CD8-positive, alpha-beta memory T cell (primary cell): ENCODE data around the gene EHBP1L1. TPM values are rescaled to one million over a fixed set of nuclear protein-coding genes. Genes with fewer than 3 reads are reported as not detected.
A peak's percentile ranks its signal among the peaks of the same experiment; 100 is the strongest.

Source experiments
- CTCF ChIA-PET: fragments of 350-600 bp; sonication (Branson Sonifier 250); formaldehyde crosslinking; loops from one replicate; lab custom pipeline; 2021; ENCODE audit warnings: antibody characterized with exemption; lab: Charles Lee
- POLR2A ChIA-PET: fragments of 350-600 bp; sonication (Branson Sonifier 250); formaldehyde crosslinking; loops from one replicate; lab custom pipeline; 2021; ENCODE audit warnings: antibody characterized with exemption; lab: Charles Lee
- DNase-seq, 5 donors: peaks; one replicate each; pipeline versions ENCODE4 v3.0.0 to v3.0.0-alpha.2; 2020 to 2022; ENCODE audit warnings: mixed read lengths in 1 of 5
- H3K27ac ChIP-seq: one replicate; pipeline ENCODE4 v1.7.0; 2013; ENCODE audit warnings: low read depth, mild to moderate bottlenecking, low read length, moderate library complexity
- H3K27me3 ChIP-seq: 2 replicates; pipeline ENCODE4 v1.7.0; 2013; ENCODE audit warnings: low read length, mild to moderate bottlenecking; ENCODE audit not compliant: insufficient read depth, poor library complexity, severe bottlenecking
- H3K36me3 ChIP-seq: 2 replicates; pipeline ENCODE4 v1.7.0; 2013; ENCODE audit warnings: mild to moderate bottlenecking, low read length, moderate library complexity; ENCODE audit not compliant: insufficient read depth
- H3K4me1 ChIP-seq: 2 replicates; pipeline ENCODE4 v1.7.0; 2013; ENCODE audit warnings: mild to moderate bottlenecking, low read length, moderate library complexity; ENCODE audit not compliant: insufficient read depth
- H3K4me3 ChIP-seq: 2 replicates; pipeline ENCODE4 v1.7.0; 2013; ENCODE audit warnings: mild to moderate bottlenecking, low read length
- H3K9me3 ChIP-seq: 2 replicates; pipeline ENCODE4 v1.7.0; 2013; ENCODE audit warnings: mild to moderate bottlenecking, low read length
- H3K27ac Mint-ChIP-seq, 8 donors: one replicate each; pipeline ENCODE4 v1.8.0; 2020 to 2021; ENCODE audit warnings: mixed read lengths in 8 of 8, mild to moderate bottlenecking in 6 of 8, inconsistent platforms in 3 of 8, moderate library complexity in 3 of 8
- H3K27me3 Mint-ChIP-seq, 2 donors: one replicate each; pipeline ENCODE4 v1.8.0; 2020 to 2021; ENCODE audit warnings: mixed read lengths in 2 of 2, mild to moderate bottlenecking in 1 of 2, moderate library complexity in 1 of 2
- H3K36me3 Mint-ChIP-seq, 3 donors: one replicate each; pipeline ENCODE4 v1.8.0; 2020 to 2021; ENCODE audit warnings: mixed read lengths in 3 of 3, inconsistent platforms in 1 of 3, mild to moderate bottlenecking in 1 of 3
- H3K4me1 Mint-ChIP-seq, 3 donors: one replicate each; pipeline ENCODE4 v1.8.0; 2020 to 2021; ENCODE audit warnings: mixed read lengths in 3 of 3, inconsistent platforms in 1 of 3, mild to moderate bottlenecking in 1 of 3
- H3K4me3 Mint-ChIP-seq, 7 donors: one replicate each; pipeline ENCODE4 v1.8.0; 2020 to 2021; ENCODE audit warnings: mixed read lengths in 7 of 7, mild to moderate bottlenecking in 6 of 7, moderate library complexity in 4 of 7, inconsistent platforms in 2 of 7
- H3K9me3 Mint-ChIP-seq, 5 donors: one replicate each; pipeline ENCODE4 v1.8.0; 2020 to 2022; ENCODE audit warnings: mixed read lengths in 5 of 5, mild to moderate bottlenecking in 3 of 5, moderate library complexity in 2 of 5, inconsistent platforms in 1 of 5
- polyA plus RNA-seq: library from polyadenylated mRNA; unstranded; fragments of 300-500 nt; fragmentation: Illumina TruSeq; gene quantifications from one replicate; pipeline ENCODE4 v1.2.3, GENCODE V29; 2021
- total RNA-seq, 2 experiments: library from RNA; stranded (reverse); gene quantifications; one replicate each; pipeline ENCODE4 v1.2.3, GENCODE V29; 2021

The EHBP1L1 gene
- total and polyA plus RNA-seq, 3 experiments from 2014 or later: 25.1 to 100 (median 97.3) TPM

DNA sequence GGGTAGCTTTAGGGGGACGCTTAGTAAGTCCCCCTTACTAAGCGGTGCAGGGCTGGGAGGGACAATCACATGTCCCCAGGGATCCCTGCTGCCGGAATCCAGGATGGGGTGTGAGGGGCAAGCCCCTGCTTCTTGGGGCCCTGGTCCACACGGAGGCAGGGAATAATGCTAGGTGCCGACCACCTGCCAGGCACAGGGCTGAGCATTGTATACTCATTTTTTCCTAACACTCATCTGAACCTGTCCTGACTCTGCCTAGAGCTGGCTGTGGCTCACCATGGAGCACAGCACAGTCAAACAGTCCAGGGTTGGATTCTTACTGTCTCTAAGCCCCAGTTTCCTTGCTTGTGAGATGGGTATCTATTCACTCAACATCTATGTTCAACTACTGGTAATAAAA is 16.3 kb upstream of the EHBP1L1 start:
- no peak for DNase-seq
- Mint-ChIP-seq H3K27me3 (peaks cover 0 to 3% of the 10 kb centered on the region in 2 donors), H3K36me3 (no peaks in the 10 kb centered on the region), H3K4me3 (peak overlapping the region; percentile 33 to 74 (median 60)), H3K27ac (peak overlapping the region in 6 of 8 donors; percentile 19 to 95 (median 74)), H3K4me1 (peaks cover 32 to 60% (median 39%) of the 10 kb centered on the region in 3 donors), H3K9me3 (no peaks in the 10 kb centered on the region)
- Histone ChIP-seq H3K9me3 (no peaks in the 10 kb centered on the region), H3K27ac (no peak overlapping the region), H3K27me3 (no peaks in the 10 kb centered on the region), H3K36me3 (no peaks in the 10 kb centered on the region), H3K4me3 (no peak overlapping the region), H3K4me1 (peaks cover 58% of the 10 kb centered on the region)
- CTCF ChIA-PET: interaction anchor here (0.8 to 4.6 kb wide), 6 partner anchors 8 to 34 kb away, joined by 3 to 36 read pairs (median 4); partner anchors contain the start of gene ZNRD2
- POLR2A ChIA-PET: interaction anchor here (0.5 to 1.2 kb wide), 4 partner anchors 11 to 20 kb away, joined by 3 to 4 read pairs (median 3); partner anchors contain the start of genes FAM89B and ZNRD2

DNA sequence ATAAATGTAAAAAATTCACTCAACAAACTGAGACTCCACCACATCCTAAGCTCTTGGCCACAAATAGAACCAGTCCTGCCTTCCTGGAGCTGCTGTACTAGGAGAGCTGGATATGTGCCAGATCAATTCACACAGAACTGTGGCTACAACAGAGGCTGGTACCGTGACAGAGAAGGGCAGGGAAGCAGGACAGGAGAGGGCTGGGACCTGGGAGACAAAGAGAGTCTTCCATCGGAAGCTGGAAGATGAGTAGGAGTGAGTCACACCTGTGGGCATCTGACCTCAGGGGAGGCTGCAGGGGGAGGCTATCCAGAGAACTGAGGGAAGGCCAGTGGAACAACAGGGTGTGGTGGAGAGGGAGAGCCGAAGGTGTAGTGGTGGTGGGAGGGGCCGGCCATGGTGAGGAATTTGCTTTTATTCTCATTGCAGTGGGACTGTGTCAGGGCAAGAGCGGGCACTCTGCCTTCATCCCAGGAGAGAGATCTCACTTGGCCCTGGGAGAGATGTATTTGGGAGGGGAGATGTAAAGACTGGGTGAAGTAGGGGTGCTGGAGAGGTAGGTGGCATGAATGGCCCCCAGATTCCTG is 15.8 kb upstream of the EHBP1L1 start:
- Histone ChIP-seq H3K27ac (no peak overlapping the region), H3K27me3 (no peaks in the 10 kb centered on the region), H3K36me3 (no peaks in the 10 kb centered on the region), H3K4me3 (no peak overlapping the region), H3K4me1 (peaks cover 58% of the 10 kb centered on the region), H3K9me3 (no peaks in the 10 kb centered on the region)
- Mint-ChIP-seq H3K9me3 (no peaks in the 10 kb centered on the region), H3K27ac (peak overlapping the region in 6 of 8 donors; percentile 42 to 82 (median 70)), H3K36me3 (no peaks in the 10 kb centered on the region), H3K4me1 (peaks cover 31 to 59% (median 37%) of the 10 kb centered on the region in 3 donors), H3K27me3 (peaks cover 0 to 3% of the 10 kb centered on the region in 2 donors), H3K4me3 (peak overlapping the region in 4 of 7 donors; percentile 39 to 75 (median 54))
- ChIA-PET CTCF (interaction anchor here (0.9 to 4.6 kb wide), 5 partner anchors 8 to 34 kb away, joined by 3 to 36 read pairs (median 4); partner anchors contain the start of gene ZNRD2), POLR2A (interaction anchor here (0.5 to 1.2 kb wide), 3 partner anchors 10 to 19 kb away, joined by 3 to 4 read pairs (median 3); partner anchors contain the start of gene ZNRD2)
- no peak for DNase-seq

DNA sequence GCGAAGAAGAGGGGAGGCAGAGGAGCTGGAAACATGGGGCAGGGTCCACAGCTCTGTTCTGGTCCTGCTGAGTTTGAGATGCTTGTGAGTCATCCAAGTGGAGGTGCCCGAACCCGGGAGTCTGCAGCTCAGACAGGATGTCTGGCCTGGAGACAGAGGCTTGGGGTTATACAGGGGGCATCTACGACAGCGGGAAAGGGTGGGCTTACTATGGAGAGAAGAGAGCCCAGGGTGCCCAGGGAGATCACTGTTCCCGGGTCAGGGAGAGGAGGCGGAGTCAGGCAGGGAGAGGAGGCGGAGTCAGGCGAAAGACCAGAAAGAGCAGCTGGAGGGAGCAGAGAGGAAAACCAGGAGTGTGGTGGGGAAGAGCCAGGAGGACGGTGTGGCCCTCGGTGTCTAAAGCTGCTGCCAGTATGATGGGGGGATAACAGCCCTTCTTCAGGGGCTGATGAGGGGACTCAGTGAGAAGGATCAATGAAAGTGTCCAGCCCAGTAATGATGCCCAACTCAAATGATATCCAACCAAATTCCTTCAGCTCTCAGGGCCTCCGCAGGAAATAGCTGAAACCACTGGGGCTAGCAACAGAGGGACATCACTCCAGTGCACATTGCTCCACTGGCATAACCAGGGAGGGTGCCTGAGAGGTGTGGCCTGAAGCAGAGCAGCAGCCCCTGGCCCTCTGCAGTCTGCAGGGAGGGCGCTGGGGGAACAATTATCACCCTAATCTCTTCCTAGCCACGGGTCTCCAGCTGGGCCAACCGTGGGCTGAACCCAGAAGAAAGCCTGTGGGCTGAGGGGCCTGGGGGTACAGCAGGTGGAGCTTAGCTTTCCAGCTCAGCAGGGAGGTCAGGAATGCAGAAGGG is 15.1 kb upstream of the EHBP1L1 start:
- H3K9me3 ChIP-seq: no peaks in the 10 kb centered on the region
- H3K36me3 ChIP-seq: no peaks in the 10 kb centered on the region
- H3K4me1 ChIP-seq: peaks cover 58% of the 10 kb centered on the region
- Mint-ChIP-seq H3K4me3 (peak overlapping the region in 4 of 7 donors; percentile 16 to 75 (median 30)), H3K9me3 (no peaks in the 10 kb centered on the region), H3K4me1 (peaks cover 33 to 59% (median 39%) of the 10 kb centered on the region in 3 donors), H3K36me3 (no peaks in the 10 kb centered on the region), H3K27ac (peak overlapping the region in 6 of 8 donors; percentile 36 to 87 (median 70)), H3K27me3 (peaks cover 0 to 3% of the 10 kb centered on the region in 2 donors)
- H3K27ac ChIP-seq: no peak overlapping the region
- DNase-seq: no peak
- no peak overlapping the region for H3K4me3 ChIP-seq
- ChIA-PET CTCF (interaction anchor here (0.9 to 4.6 kb wide), 4 partner anchors 9 to 31 kb away, joined by 4 to 36 read pairs (median 8); partner anchors contain the start of gene ZNRD2), POLR2A (interaction anchor here (0.7 to 1.2 kb wide), 3 partner anchors 9 to 1843 kb away, joined by 3 to 4 read pairs (median 3); partner anchors contain the start of gene ZNRD2)
- H3K27me3 ChIP-seq: no peaks in the 10 kb centered on the region

DNA sequence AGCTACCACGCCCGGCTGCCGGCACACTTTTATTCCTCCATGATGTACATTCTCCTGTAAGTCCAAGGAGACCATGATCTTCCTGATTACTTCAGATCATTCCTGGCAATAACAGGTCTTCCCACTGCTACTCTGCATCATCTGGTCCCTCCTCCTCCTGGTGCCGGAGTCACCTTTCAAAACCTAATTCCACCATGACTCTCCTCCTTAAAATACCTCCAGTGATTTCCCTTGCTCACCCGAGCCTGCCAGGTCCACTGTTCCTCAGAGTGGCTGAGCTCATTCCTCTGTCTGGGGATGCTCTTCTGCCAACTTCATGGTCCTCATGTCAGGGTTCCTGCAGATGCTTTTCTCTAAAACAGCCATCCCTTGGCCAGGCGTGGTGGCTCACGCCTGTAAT is 13.8 kb upstream of the EHBP1L1 start:
- peaks cover 0 to 3% of the 10 kb centered on the region in 2 donors for H3K27me3 Mint-ChIP-seq
- CTCF ChIA-PET: interaction anchor here (0.7 to 4.6 kb wide), 4 partner anchors 10 to 216 kb away, joined by 3 to 36 read pairs (median 8); no protein-coding TSS in a partner anchor
- POLR2A ChIA-PET: interaction anchor here (0.6 to 1.1 kb wide), 3 partner anchors 8 to 293 kb away, joined by 3 to 6 read pairs (median 3); partner anchors contain the start of gene ZNRD2
- Histone ChIP-seq H3K36me3 (no peaks in the 10 kb centered on the region), H3K27ac (no peak overlapping the region), H3K4me3 (no peak overlapping the region), H3K27me3 (no peaks in the 10 kb centered on the region), H3K4me1 (peaks cover 61% of the 10 kb centered on the region), H3K9me3 (no peaks in the 10 kb centered on the region)
- DNase-seq: no peak
- peaks cover 0 to 1% (median 0%) of the 10 kb centered on the region in 3 donors for H3K36me3 Mint-ChIP-seq
- H3K4me1 Mint-ChIP-seq: peaks cover 33 to 60% (median 43%) of the 10 kb centered on the region in 3 donors
- H3K4me3 Mint-ChIP-seq: peak overlapping the region in 2 of 7 donors; percentile 23 to 73
- peak overlapping the region in 5 of 8 donors; percentile 24 to 80 (median 32) for H3K27ac Mint-ChIP-seq
- no peaks in the 10 kb centered on the region for H3K9me3 Mint-ChIP-seq

DNA sequence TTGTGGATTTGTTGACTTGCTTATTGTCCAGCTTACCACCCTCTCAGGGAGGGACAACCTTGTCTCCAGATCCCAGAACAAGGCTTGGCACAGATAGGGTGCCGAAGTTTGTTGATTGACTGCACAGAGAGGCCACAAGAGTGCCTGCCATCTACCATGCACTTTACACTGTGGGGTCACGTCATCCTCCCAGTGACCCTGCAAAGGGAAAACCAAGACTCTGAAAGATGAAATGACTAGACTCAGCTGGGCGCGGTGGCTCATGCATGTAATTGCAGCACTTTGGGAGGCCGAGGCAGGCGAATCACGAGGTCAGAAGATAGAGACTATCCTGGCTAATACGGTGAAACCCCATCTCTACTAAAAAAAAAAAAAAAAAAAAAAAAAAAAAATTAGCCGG is 13.1 kb upstream of the EHBP1L1 start:
- POLR2A ChIA-PET: interaction anchor here (0.6 to 0.7 kb wide), 3 partner anchors 14 to 293 kb away, joined by 3 to 9 read pairs (median 6); no protein-coding TSS in a partner anchor
- CTCF ChIA-PET: interaction anchor here (0.9 to 4.6 kb wide), 4 partner anchors 11 to 25 kb away, joined by 3 to 36 read pairs (median 24); no protein-coding TSS in a partner anchor
- H3K9me3 ChIP-seq: no peaks in the 10 kb centered on the region
- no peak overlapping the region for H3K4me3 ChIP-seq
- no peaks in the 10 kb centered on the region for H3K36me3 ChIP-seq
- Mint-ChIP-seq H3K36me3 (peaks cover 0 to 1% (median 0%) of the 10 kb centered on the region in 3 donors), H3K4me3 (peak overlapping the region in 1 of 7 donors; percentile 58), H3K27me3 (peaks cover 0 to 1% of the 10 kb centered on the region in 2 donors), H3K4me1 (peaks cover 28 to 57% (median 38%) of the 10 kb centered on the region in 3 donors), H3K9me3 (no peaks in the 10 kb centered on the region), H3K27ac (peak overlapping the region in 1 of 8 donors; percentile 80)
- no peak overlapping the region for H3K27ac ChIP-seq
- no peak for DNase-seq
- peaks cover 65% of the 10 kb centered on the region for H3K4me1 ChIP-seq
- no peaks in the 10 kb centered on the region for H3K27me3 ChIP-seq

DNA sequence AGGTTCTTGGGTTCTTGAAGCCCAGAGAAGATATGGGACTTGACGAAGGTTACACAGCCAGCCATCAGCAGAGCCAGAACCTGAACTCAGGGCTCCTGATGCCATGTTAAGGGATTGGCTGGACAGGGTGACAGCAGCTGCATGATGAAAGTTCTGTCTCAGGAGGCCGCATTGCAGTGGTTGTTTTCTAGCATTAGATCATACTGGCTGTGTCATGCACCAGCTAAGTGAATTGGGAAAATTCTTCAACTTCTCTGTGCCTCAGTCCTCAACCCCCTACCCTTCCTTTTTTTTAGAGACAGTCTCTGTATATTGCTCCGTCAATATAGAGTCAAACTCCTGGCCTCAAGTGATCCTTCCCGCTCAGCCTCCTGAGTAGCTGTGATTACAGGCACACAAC is 12.3 kb upstream of the EHBP1L1 start:
- POLR2A ChIA-PET: interaction anchor here (0.7 kb wide), 1 partner anchor 64 kb away, joined by 9 read pairs; no protein-coding TSS in a partner anchor
- no peaks in the 10 kb centered on the region for H3K9me3 ChIP-seq
- CTCF ChIA-PET: interaction anchor here (3.9 kb wide), 1 partner anchor 23 kb away, joined by 35 read pairs; no protein-coding TSS in a partner anchor
- Mint-ChIP-seq H3K36me3 (peaks cover 0 to 6% (median 0%) of the 10 kb centered on the region in 3 donors), H3K4me1 (peaks cover 36 to 65% (median 43%) of the 10 kb centered on the region in 3 donors), H3K27me3 (peaks cover 0 to 1% of the 10 kb centered on the region in 2 donors), H3K27ac (peak overlapping the region in 7 of 8 donors; percentile 58 to 94 (median 80)), H3K4me3 (peak overlapping the region in 2 of 7 donors; percentile 18 to 69), H3K9me3 (no peaks in the 10 kb centered on the region)
- no peak overlapping the region for H3K4me3 ChIP-seq
- DNase-seq: no peak
- H3K4me1 ChIP-seq: peaks cover 73% of the 10 kb centered on the region
- H3K36me3 ChIP-seq: no peaks in the 10 kb centered on the region
- no peaks in the 10 kb centered on the region for H3K27me3 ChIP-seq
- H3K27ac ChIP-seq: no peak overlapping the region
